Activated CD8-positive, alpha-beta memory T cell treated with anti-CD3 and anti-CD28 coated beads, Interleukin-2, amount 50 U/mL, for 48 hours (primary cell): Measurements from ENCODE around the gene AHR.
"Not testable (repeated sequence)": the region's sequence is repeated elsewhere in the genome, so short reads cannot be mapped to it uniquely, and the experiment has no call there.

Source experiments
- DNase-seq: peaks from one replicate; pipeline ENCODE4 v3.0.0-alpha.2; 2020

Gene AHR

DNA sequence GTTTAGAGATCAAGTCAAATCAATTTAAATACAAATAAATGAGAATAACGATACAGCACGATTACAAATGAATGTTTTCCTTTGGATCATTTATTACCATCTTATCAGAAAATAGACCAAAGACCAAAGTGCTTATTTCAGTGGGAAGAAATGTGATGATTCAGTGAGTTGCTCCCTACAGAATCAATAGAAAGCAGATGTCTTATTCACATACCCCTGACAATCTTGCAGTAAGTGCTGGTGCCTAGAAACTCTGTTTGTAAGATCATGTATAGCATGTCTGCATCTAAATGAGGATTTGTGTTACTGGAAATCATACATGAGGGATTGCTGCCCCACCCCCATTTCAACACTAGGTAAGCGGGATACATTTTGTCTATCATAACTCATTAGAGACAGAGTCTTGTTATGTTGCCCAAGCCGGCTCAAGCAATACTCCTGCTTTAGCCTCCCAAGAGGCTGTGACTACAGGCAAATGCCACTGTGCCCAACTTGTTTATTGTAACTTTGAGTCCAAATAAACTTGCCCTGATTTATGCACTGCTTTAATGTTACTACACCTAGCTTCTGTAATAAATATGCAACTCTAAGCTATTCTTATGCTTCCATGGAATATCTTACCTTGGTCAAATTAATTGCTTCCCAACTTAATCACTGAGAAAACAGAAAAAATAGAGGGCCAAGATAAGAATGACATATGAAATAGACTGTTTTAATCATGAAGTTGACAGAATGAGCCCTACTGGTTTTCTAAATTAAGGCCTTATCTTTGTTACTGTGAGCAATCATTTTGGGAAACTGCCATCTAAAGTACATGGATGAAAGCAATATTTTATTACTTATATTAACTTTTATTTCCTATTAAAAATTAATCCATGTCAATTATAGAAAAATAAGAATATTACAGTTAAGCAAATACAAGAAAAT lies 82.5 kb downstream of the AHR start:
- no peak for DNase-seq

DNA sequence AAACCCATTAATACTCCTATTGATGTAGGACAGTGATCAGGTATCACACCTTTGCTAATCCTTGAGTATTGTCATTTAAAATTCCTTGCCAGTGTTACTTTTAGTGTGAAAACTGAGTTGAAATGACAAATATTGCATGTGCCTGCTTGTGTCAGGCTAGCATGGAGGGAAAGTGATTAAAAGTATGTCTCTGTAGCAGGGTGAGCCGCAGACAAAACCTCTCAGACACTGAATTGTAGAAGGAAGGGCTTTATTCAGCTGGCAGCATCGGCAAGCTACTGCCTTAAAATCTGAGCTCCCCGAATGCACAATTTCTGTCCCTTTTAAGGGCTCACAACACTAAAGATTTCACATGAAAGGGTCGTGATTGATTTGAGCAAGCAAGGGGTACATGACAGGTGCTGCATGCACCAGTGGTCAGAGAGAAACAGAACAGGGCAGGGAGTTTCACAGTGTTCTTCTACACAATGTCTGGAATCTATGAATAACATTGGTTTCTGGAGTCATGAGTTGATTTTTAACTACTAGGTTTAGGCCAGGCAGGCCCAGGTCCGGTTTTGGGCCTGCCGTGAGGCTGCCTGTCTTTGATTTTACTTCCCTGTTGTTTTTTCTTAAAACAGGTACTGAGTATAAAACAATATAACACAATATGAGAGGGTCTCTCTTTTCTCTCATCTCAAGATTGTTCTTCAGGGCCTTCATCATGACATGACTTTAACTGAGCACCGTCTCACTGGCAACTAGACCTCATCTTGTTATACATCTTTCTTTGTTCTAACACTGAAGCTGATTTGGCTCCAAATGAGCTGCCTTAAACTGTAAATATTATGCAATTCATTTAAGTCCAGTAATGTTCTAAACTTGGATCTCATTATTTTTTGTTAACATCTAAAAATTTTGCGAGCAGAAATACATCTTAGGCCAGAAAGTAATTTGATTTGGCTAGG lies 84.2 kb downstream of the AHR start:
- DNase-seq = not testable (repeated sequence)

DNA sequence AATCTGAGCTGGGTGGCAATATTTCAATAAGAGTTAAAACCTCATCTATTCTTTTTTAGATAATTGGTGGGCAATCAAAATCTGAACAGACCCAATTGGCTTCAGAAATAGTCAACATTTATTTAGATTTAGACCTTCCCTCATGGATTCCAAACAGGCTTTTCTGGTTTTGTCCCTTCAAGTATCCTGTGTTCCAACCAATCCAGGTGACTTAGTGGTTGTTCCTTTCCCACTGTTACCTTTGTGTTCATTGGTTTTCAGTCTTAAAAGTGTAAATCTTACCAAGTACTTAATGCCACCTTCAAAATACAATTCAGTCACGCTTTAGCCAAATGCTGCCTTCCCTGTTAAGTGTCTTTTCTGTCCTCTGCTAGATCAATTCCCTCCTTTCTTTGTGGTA lies 85.9 kb downstream of the AHR start:
- DNase-seq = no peak

DNA sequence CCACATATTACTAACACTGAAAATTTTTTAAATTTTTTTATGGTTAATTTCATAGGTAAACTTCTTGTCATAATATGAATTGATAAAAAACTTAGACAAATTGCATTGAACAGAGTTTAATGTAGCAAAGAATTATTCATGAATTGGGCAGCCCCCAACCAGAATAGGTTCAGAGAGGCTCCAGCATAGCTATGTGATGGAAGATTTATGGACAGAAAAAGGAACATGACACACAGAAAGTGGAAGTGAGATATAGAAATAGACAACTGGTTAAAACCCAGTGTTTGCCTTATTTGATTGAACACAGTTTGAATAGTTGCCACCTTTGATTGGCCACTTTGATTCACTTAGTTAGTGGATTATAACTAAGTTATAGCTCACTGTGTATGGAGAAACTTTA lies 87.2 kb downstream of the AHR start:
- DNase-seq = no peak

DNA sequence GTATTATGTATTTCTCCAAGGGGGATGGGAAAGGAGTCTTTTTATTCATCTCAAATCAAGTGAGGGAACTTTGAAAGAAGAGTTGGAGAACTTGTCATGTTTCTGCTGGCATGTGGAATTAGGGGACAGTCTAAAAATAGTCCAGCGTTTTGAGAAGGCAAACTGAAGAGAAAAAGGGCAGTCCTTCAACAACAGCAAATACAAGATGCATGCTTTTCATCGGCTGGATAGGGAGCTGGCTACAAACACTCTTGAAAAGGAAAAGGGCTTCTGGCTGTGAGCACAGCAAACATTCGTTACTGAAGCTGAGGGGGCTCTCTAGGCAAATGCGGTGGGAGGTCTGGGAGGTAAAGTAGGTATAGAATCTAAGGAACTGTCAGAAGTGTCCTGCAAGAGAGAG lies 91.9 kb downstream of the AHR start:
- no peak for DNase-seq

DNA sequence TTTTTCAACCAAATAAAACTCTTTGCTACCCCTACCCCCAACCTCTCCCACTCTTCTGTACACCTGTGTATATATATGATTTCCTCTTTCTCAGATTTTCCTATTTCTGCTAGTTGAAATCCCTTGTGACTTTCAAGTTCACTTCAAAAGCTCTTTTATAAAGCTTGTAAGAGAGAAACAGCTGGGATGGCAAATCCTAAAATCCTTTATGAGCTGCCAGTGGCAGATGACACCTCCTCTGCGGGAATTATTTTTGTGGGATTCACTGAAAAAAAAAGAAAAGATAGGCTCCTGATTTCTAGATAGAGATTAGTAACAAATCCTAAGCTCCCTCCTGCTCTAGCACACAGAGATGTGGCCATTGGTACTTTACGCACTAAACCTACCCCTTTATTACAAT lies 92.9 kb downstream of the AHR start:
- DNase-seq = no peak

DNA sequence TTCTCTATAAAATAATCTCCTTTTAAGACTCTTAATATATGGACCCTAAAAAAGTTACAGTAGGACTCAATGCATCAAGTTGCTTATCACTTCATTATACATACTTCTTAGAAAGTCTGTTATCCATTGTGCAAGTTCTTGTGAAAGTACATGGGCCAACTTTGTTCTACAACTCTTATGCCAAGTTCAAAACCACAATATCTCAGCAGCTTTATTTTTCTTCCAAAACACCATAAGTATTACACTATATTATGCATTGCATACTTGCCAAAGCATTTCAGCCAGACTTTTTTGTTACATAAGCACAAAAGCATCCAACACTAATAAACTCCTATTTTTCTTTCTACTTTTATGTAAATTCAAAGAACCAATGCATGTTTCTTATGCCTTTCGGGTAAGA lies 94.4 kb downstream of the AHR start:
- no peak for DNase-seq

DNA sequence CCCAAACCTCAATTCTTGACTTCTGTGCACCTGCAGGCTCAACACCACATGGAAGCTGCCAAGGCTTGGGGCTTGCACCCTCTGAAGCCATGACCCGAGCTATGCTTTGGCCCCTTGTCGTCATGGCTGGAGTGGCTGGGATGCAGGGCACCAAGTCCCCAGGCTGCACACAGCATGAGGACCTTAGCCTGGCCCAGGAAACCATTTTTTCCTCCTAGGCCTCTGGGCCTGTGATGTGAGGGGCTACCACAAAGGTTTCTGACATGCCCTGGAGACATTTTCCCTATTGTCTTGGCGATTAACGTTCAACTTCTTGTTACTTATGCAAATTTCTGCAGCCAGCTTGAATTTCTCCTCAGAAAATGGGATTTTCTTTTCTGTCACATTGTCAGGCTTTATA lies 96.1 kb downstream of the AHR start:
- DNase-seq = not testable (repeated sequence)
